SK-N-SH (cell line): ENCODE results near the gene BTBD18. TPM values are rescaled to one million over a fixed set of nuclear protein-coding genes. Genes with fewer than 3 reads are reported as not detected.

Experiments used
- CTCF ChIA-PET: fragments of 300-600, 350-600 bp; formaldehyde crosslinking; extraction: SDS; loops from one replicate; lab custom pipeline; 2021; lab: Yijun Ruan, JAX
- POLR2A ChIA-PET: fragments of 350-600 bp; sonication (Branson Sonifier 250); formaldehyde crosslinking; extraction: SDS; loops from one replicate; lab custom pipeline; 2020; ENCODE audit warnings: antibody characterized with exemption, inconsistent platforms; lab: Yijun Ruan, JAX
- DNase-seq: peaks from one replicate; pipeline ENCODE4 v3.0.0; 2012
- H2AFZ ChIP-seq: fragments of 200-600 bp; sonication (generic); 2 replicates; pipeline ENCODE4 v1.8.1; 2016; ENCODE audit warnings: antibody characterized with exemption, mild to moderate bottlenecking, low read depth
- H3F3A ChIP-seq: fragments of 200-600 bp; sonication (generic); replicated peaks from 2 replicates; pipeline ENCODE3; 2016; ENCODE audit warnings: antibody characterized with exemption, mild to moderate bottlenecking; ENCODE audit not compliant: insufficient read depth
- H3K27ac ChIP-seq, 2 experiments: fragments of 200-500 bp in 1 of 2; fragments of 200-600 bp in 1 of 2; sonication (Bioruptor generic) in 1 of 2; sonication (generic), shearing (Covaris generic) in 1 of 2; 2 replicates each; pipeline versions ENCODE4 v1.5.1 to v1.6.1; 2014 to 2016; ENCODE audit warnings: low read depth in 2 of 2, inconsistent platforms in 1 of 2, low read length in 1 of 2, mild to moderate bottlenecking in 1 of 2, mixed read lengths in 1 of 2
- H3K27me3 ChIP-seq: fragments of 200-600 bp; sonication (generic), shearing (Covaris generic); 2 replicates; pipeline ENCODE4 v1.6.1; 2016; ENCODE audit warnings: mixed run types; ENCODE audit not compliant: insufficient read depth
- H3K36me3 ChIP-seq, 2 experiments: fragments of 200-500 bp in 1 of 2; fragments of 200-600 bp in 1 of 2; sonication (Bioruptor generic) in 1 of 2; sonication (generic) in 1 of 2; replicated peaks in 1 of 2; 2 replicates each; pipeline versions ENCODE3 to v1.5.1; 2014 to 2016; ENCODE audit warnings: low read length in 1 of 2, mild to moderate bottlenecking in 1 of 2; ENCODE audit not compliant: insufficient read depth in 2 of 2, control insufficient read depth in 1 of 2
- H3K4me1 ChIP-seq, 2 experiments: fragments of 200-500 bp in 1 of 2; fragments of 200-600 bp in 1 of 2; sonication (Bioruptor generic) in 1 of 2; sonication (generic), shearing (Covaris generic) in 1 of 2; 2 replicates each; pipeline versions ENCODE4 v1.5.1 to v1.6.1; 2014 to 2016; ENCODE audit warnings: low read depth in 1 of 2, low read length in 1 of 2, mixed run types in 1 of 2; ENCODE audit not compliant: insufficient read depth in 2 of 2, control insufficient read depth in 1 of 2
- H3K4me2 ChIP-seq: fragments of 200-600 bp; sonication (generic), shearing (Covaris generic); 2 replicates; pipeline ENCODE4 v1.6.1; 2017; ENCODE audit warnings: mixed run types
- H3K4me3 ChIP-seq, 2 experiments: fragments of 200-500 bp in 1 of 2; fragments of 200-600 bp in 1 of 2; sonication (Bioruptor generic) in 1 of 2; sonication (generic), shearing (Covaris generic) in 1 of 2; 2 replicates each; pipeline versions ENCODE4 v1.5.1 to v1.8.1; 2014 to 2016; ENCODE audit warnings: low read depth in 2 of 2, inconsistent platforms in 1 of 2, low read length in 1 of 2, mild to moderate bottlenecking in 1 of 2, mixed read lengths in 1 of 2, moderate library complexity in 1 of 2
- H3K79me2 ChIP-seq: fragments of 200-600 bp; sonication (generic); 2 replicates; pipeline ENCODE4 v1.8.1; 2017; ENCODE audit warnings: mild to moderate bottlenecking; ENCODE audit not compliant: insufficient read depth
- H3K9ac ChIP-seq: fragments of 200-600 bp; sonication (generic); 2 replicates; pipeline ENCODE4 v1.6.1; 2017; ENCODE audit warnings: mixed run types
- H3K9me2 ChIP-seq: fragments of 200-600 bp; sonication (generic); 2 replicates; pipeline ENCODE4 v1.6.1; 2017; ENCODE audit warnings: mixed run types
- H3K9me3 ChIP-seq: fragments of 200-600 bp; sonication (generic); 2 replicates; pipeline ENCODE4 v1.6.1; 2017; ENCODE audit warnings: mixed run types, mild to moderate bottlenecking, moderate library complexity
- H4K20me1 ChIP-seq: fragments of 200-600 bp; sonication (generic); 2 replicates; pipeline ENCODE4 v1.6.1; 2017; ENCODE audit warnings: mild to moderate bottlenecking, mixed run types; ENCODE audit not compliant: insufficient read depth
- CHD2 ChIP-seq: fragments of 150-350 bp; IDR thresholded peaks from 2 replicates; pipeline ENCODE4 v1.6.1; 2018; ENCODE audit warnings: low read length; ENCODE audit not compliant: partially characterized antibody
- CTCF ChIP-seq: fragments of 200-600 bp; sonication (generic); IDR thresholded peaks from 2 replicates; pipeline ENCODE4 v1.6.1; 2017; ENCODE audit warnings: antibody characterized with exemption, mild to moderate bottlenecking, moderate library complexity
- FOXJ3 ChIP-seq: sonication (generic); formaldehyde crosslinking; IDR thresholded peaks from 2 replicates; pipeline ENCODE4 v1.5.1; 2020; ENCODE audit warnings: mild to moderate bottlenecking, missing genetic modification reagents
- IRF3 ChIP-seq: fragments of 150-350 bp; IDR thresholded peaks from 2 replicates; pipeline ENCODE4 v1.6.1; 2016; ENCODE audit warnings: mild to moderate bottlenecking, low read depth, low read length
- MXI1 ChIP-seq: IDR thresholded peaks from 2 replicates; pipeline ENCODE4 v1.6.1; 2012; ENCODE audit warnings: mild to moderate bottlenecking, low read depth, low read length, improper control_type of control experiment
- NFIC ChIP-seq: IDR thresholded peaks from 2 replicates; pipeline ENCODE4 v1.4.0; 2012; ENCODE audit warnings: borderline replicate concordance
- NRF1 ChIP-seq: IDR thresholded peaks from 2 replicates; pipeline ENCODE4 v1.6.1; 2012; ENCODE audit warnings: low read depth, mild to moderate bottlenecking, low read length
- RCOR1 ChIP-seq: fragments of 150-350 bp; IDR thresholded peaks from 2 replicates; pipeline ENCODE4 v1.6.1; 2017; ENCODE audit warnings: antibody characterized with exemption, low read length
- REST ChIP-seq: IDR thresholded peaks from 2 replicates; pipeline ENCODE4 v1.6.1; 2012; ENCODE audit warnings: mild to moderate bottlenecking, low read depth, low read length, moderate library complexity
- USF2 ChIP-seq: fragments of 150-350 bp; IDR thresholded peaks from 2 replicates; pipeline ENCODE4 v1.6.1; 2017; ENCODE audit warnings: antibody characterized with exemption, low read length, low read depth, borderline replicate concordance
- YY1 ChIP-seq: IDR thresholded peaks from 2 replicates; pipeline ENCODE4 v1.4.0; 2012; ENCODE audit warnings: low read depth, mild to moderate bottlenecking
- ZBTB33 ChIP-seq: IDR thresholded peaks from 2 replicates; pipeline ENCODE4 v1.4.0; 2012; ENCODE audit warnings: low read depth, borderline replicate concordance
- WGBS: methylation state at CpG from one replicate; pipeline ENCODE4 v1.1.6; 2017; ENCODE audit warnings: low lambda C conversion rate; 5-methylcytosine and 5-hydroxymethylcytosine counted together
- polyA plus RNA-seq, 3 experiments: library from polyadenylated mRNA; depleted of rRNA; stranded (reverse); fragments of >200 nt; gene quantifications; 2 replicates each; pipeline ENCODE4 v1.2.3, GENCODE V29; 2012

BTBD18 gene
- polyA plus RNA-seq, 1 of the 3 experiments (the other 2 are of a cell fraction), result not detected

- Histone ChIP-seq H3F3A (peaks cover 17% of the 10 kb centered on the region), H3K27me3 (no peaks in the 10 kb centered on the region), H3K36me3 (peaks cover 21 to 35% of the 10 kb centered on the region in 2 experiments), H2AFZ (no peak overlapping the region), H3K4me2 (no peak overlapping the region), H3K79me2 (peaks cover 23% of the 10 kb centered on the region), H3K4me1 (peaks cover 0 to 7% of the 10 kb centered on the region in 2 experiments; a peak in 3 of 4 replicates), H3K4me3 (no peak overlapping the region), H4K20me1 (no peaks in the 10 kb centered on the region), H3K9ac (no peak overlapping the region), H3K9me3 (no peaks in the 10 kb centered on the region), H3K27ac (no peak overlapping the region), H3K9me2 (no peaks in the 10 kb centered on the region)
- TF ChIP-seq USF2 (no peak), CTCF (no peak)
- POLR2A ChIA-PET, result no interaction called here
- CTCF ChIA-PET, result interaction anchor here (13.2 kb wide), 1 partner anchor 56 kb away, joined by 142 read pairs; no protein-coding TSS in a partner anchor
- no peak for DNase-seq
- WGBS, result 97% methylated on average over 5 of the region's 5 CpGs
These were observed 6.4 kb downstream of the BTBD18 start for GRCh38 chr11:57745206-57745605.

- CTCF ChIA-PET, result interaction anchor here (0.6 to 13.2 kb wide), 3 partner anchors 11 to 57 kb away, joined by 3 to 142 read pairs (median 3); no protein-coding TSS in a partner anchor
- H3K36me3 ChIP-seq, result peaks cover 22 to 40% of the 10 kb centered on the region in 2 experiments
- H3K4me3 ChIP-seq, result no peak overlapping the region
- peaks cover 0 to 7% of the 10 kb centered on the region in 2 experiments; a peak in 3 of 4 replicates for H3K4me1 ChIP-seq
- WGBS, result 80% methylated on average over 1 of the region's 2 CpGs
- H3F3A ChIP-seq, result peaks cover 23% of the 10 kb centered on the region
- DNase-seq, result no peak
- no peaks in the 10 kb centered on the region for H3K27me3 ChIP-seq
- POLR2A ChIA-PET, result no interaction called here
- no peak overlapping the region for H3K9ac ChIP-seq
- H2AFZ ChIP-seq, result no peak overlapping the region
- H3K79me2 ChIP-seq, result peaks cover 23% of the 10 kb centered on the region
- no peaks in the 10 kb centered on the region for H3K9me3 ChIP-seq
- H3K4me2 ChIP-seq, result no peak overlapping the region
- H3K27ac ChIP-seq, result no peak overlapping the region
- no peaks in the 10 kb centered on the region for H3K9me2 ChIP-seq
- no peaks in the 10 kb centered on the region for H4K20me1 ChIP-seq
- TF ChIP-seq USF2 (no peak), MXI1 (no peak), REST (no peak), CHD2 (no peak), CTCF (no peak), NFIC (no peak), ZBTB33 (no peak), IRF3 (no peak), NRF1 (no peak), YY1 (no peak), RCOR1 (no peak), FOXJ3 (CRISPR knock-in tag) (no peak)
These were observed 7.3 kb downstream of the BTBD18 start for GRCh38 chr11:57744357-57744756.
